Thoracic aorta (tissue), 2 donors: ENCODE data around the gene CFAP20. TPM values are rescaled to one million over a fixed set of nuclear protein-coding genes. Genes with fewer than 3 reads are reported as not detected.

Experiments used
- ATAC-seq: fragments of 150-250 bp; one replicate; pipeline ENCODE4 v1.8.0; 2017; ENCODE audit warnings: low read depth; ENCODE audit not compliant: insufficient number of reproducible peaks, low FRiP score
- DNase-seq: peaks from one replicate; pipeline ENCODE4 v3.0.0-alpha.2; 2020; ENCODE audit warnings: low spot score
- H3K27ac ChIP-seq, 2 donors: fragments of 200-600 bp; sonication (generic); 1 replicate in 1 of 2; 2 replicates in 1 of 2; pipeline ENCODE4 v1.5.1; 2016; ENCODE audit warnings: mild to moderate bottlenecking in 2 of 2, moderate library complexity in 2 of 2
- H3K27me3 ChIP-seq: fragments of 200-600 bp; sonication (generic); replicated peaks from 2 replicates; pipeline ENCODE4 v1.6.0; 2016; ENCODE audit warnings: mild to moderate bottlenecking; ENCODE audit not compliant: insufficient read depth
- H3K36me3 ChIP-seq: fragments of 200-600 bp; sonication (generic); one replicate; pipeline ENCODE4 v1.5.1; 2016
- H3K4me1 ChIP-seq, 2 donors: fragments of 200-600 bp; sonication (generic); 1 replicate in 1 of 2; 2 replicates in 1 of 2; pipeline versions ENCODE4 v1.5.1 to v1.6.0; 2016; ENCODE audit warnings: low read depth in 2 of 2, mild to moderate bottlenecking in 1 of 2; ENCODE audit not compliant: control insufficient read depth in 1 of 2
- H3K4me3 ChIP-seq: fragments of 200-600 bp; sonication (generic); 2 replicates; pipeline ENCODE4 v1.5.1; 2016; ENCODE audit warnings: mild to moderate bottlenecking
- H3K9me3 ChIP-seq: fragments of 200-600 bp; sonication (generic); 2 replicates; pipeline ENCODE4 v1.5.1; 2016
- CTCF ChIP-seq: fragments of 200-600 bp; sonication (generic); IDR thresholded peaks from one replicate; pipeline ENCODE4 v1.5.1; 2019; ENCODE audit warnings: antibody characterized with exemption
- total RNA-seq, 2 donors: library from RNA; depleted of rRNA; stranded (reverse); fragments of >200 nt; gene quantifications; one replicate each; pipeline versions ENCODE4 v1.1.0 to v1.2.3, GENCODE V29; 2016

The CFAP20 gene
- total RNA-seq: 10 to 100 TPM; 48.5 to 52.5 TPM

- Histone ChIP-seq H3K4me3 (peak within 1 kb of the TSS; percentile 97), H3K27me3 (no peaks in the 10 kb centered on the region), H3K4me1 (peaks cover 15 to 42% of the 10 kb centered on the region in 2 donors), H3K9me3 (no peaks in the 10 kb centered on the region), H3K27ac (peak within 1 kb of the TSS; percentile 78 to 85), H3K36me3 (no peaks in the 10 kb centered on the region)
- peak; percentile 98 for DNase-seq
- TF ChIP-seq CTCF: no peak
- ATAC-seq: peak; percentile 99
These were observed at the start of gene CFAP20 for GRCh38 chr16:58129097-58129936. Gene CFAP20, minus strand, starts transcription at chr16:58129381. Its CDS starts 266 bp downstream, at chr16:58129115.

GRCh38 chr16:58177353-58177710, 48.2 kb upstream of the CFAP20 start:
- Histone ChIP-seq H3K27ac (no peak overlapping the region), H3K4me3 (no peak overlapping the region), H3K27me3 (no peaks in the 10 kb centered on the region), H3K9me3 (no peaks in the 10 kb centered on the region), H3K4me1 (no peaks in the 10 kb centered on the region), H3K36me3 (peaks cover 10% of the 10 kb centered on the region)
- no peak for ATAC-seq
- no peak for TF ChIP-seq CTCF
- DNase-seq: no peak

- Histone ChIP-seq H3K9me3 (no peaks in the 10 kb centered on the region), H3K27ac (no peak overlapping the region), H3K4me3 (no peak overlapping the region), H3K27me3 (no peaks in the 10 kb centered on the region), H3K4me1 (no peaks in the 10 kb centered on the region), H3K36me3 (peaks cover 10% of the 10 kb centered on the region)
- ATAC-seq: no peak
- no peak for TF ChIP-seq CTCF
- no peak for DNase-seq
These were observed 47.6 kb upstream of the CFAP20 start for GRCh38 chr16:58176608-58177352.

GRCh38 chr16:58170223-58170622, 41.0 kb upstream of the CFAP20 start:
- H3K27ac ChIP-seq: no peak overlapping the region
- DNase-seq (no peak), ATAC-seq (no peak)
- H3K9me3 ChIP-seq: no peaks in the 10 kb centered on the region
- no peak overlapping the region for H3K4me3 ChIP-seq
- TF ChIP-seq CTCF: no peak
- no peaks in the 10 kb centered on the region for H3K27me3 ChIP-seq
- H3K36me3 ChIP-seq: peaks cover 44% of the 10 kb centered on the region
- no peaks in the 10 kb centered on the region for H3K4me1 ChIP-seq

DNA sequence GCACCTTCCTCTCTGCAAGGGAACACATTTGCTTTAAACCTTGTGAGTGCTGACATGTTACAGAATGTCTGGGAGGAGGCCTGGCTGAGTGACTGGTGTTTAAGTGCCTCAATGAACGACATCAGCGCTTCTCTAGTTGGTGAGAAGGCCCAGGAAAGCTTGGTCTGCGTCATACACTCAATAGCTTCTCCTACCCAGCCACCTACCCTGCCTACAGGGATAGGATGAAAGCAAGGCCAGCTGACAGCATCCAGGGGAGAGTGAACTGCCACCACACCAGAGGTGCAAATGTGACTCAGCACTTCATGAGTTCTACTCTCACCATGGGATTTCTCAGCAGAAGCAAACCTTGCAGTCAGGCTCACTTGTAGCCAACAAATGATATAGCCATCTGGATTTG, 31.7 kb upstream of the CFAP20 start:
- Histone ChIP-seq H3K27ac (no peak overlapping the region), H3K27me3 (no peaks in the 10 kb centered on the region), H3K4me1 (no peaks in the 10 kb centered on the region), H3K9me3 (no peaks in the 10 kb centered on the region), H3K4me3 (no peak overlapping the region), H3K36me3 (peaks cover 50% of the 10 kb centered on the region)
- DNase-seq (no peak), ATAC-seq (no peak)
- no peak for TF ChIP-seq CTCF
